RWPE2 (cell line): ENCODE data around the gene NOL11.

Experiments
- ATAC-seq: fragments of 200-7000 bp; cut with Tn5 transposase; 3 replicates; pipeline ENCODE4 v1.9.1; 2021; ENCODE audit warnings: low read depth
- DNase-seq: peaks from one replicate; pipeline ENCODE4 v3.0.0-alpha.2; 2020; ENCODE audit warnings: low spot score
- H3K27ac ChIP-seq: fragments of 450-650 bp; 2 replicates; pipeline ENCODE4 v1.5.1; 2017; ENCODE audit warnings: mild to moderate bottlenecking; ENCODE audit not compliant: poor library complexity, severe bottlenecking
- H3K27me3 ChIP-seq: fragments of 250-450 bp; sonication (Bioruptor Pico); 2 replicates; pipeline ENCODE4 v1.5.1; 2021; ENCODE audit warnings: mild to moderate bottlenecking, moderate library complexity; ENCODE audit not compliant: insufficient read depth, poor library complexity, severe bottlenecking
- H3K36me3 ChIP-seq: fragments of 250-450 bp; sonication (Bioruptor Pico); 2 replicates; pipeline ENCODE4 v1.5.1; 2020; ENCODE audit warnings: low read depth, mild to moderate bottlenecking, moderate library complexity
- H3K4me1 ChIP-seq: fragments of 250-450 bp; sonication (Bioruptor Pico); 2 replicates; pipeline ENCODE4 v1.5.1; 2021; ENCODE audit warnings: mild to moderate bottlenecking, moderate library complexity; ENCODE audit not compliant: insufficient read depth, poor library complexity, severe bottlenecking
- H3K4me3 ChIP-seq: fragments of 250-450 bp; sonication (Bioruptor Pico); 2 replicates; pipeline ENCODE4 v1.5.1; 2021; ENCODE audit warnings: mild to moderate bottlenecking, moderate library complexity; ENCODE audit not compliant: severe bottlenecking
- H3K9me3 ChIP-seq: fragments of 250-450 bp; sonication (Bioruptor Pico); 2 replicates; pipeline ENCODE4 v1.5.1; 2021; ENCODE audit warnings: mild to moderate bottlenecking, moderate library complexity; ENCODE audit not compliant: severe bottlenecking
- CTCF ChIP-seq: fragments of 450-650 bp; IDR thresholded peaks from one replicate; pipeline ENCODE4 v1.5.1; 2017; ENCODE audit warnings: mild to moderate bottlenecking, moderate library complexity; ENCODE audit not compliant: poor library complexity, severe bottlenecking

Gene NOL11

GRCh38 chr17:67707442-67707841, 10.3 kb upstream of the NOL11 start:
- no peaks in the 10 kb centered on the region for H3K27me3 ChIP-seq
- no peaks in the 10 kb centered on the region for H3K9me3 ChIP-seq
- no peak overlapping the region for H3K27ac ChIP-seq
- no peak for TF ChIP-seq CTCF
- DNase-seq (no peak), ATAC-seq (no peak)
- no peaks in the 10 kb centered on the region for H3K4me1 ChIP-seq
- no peak overlapping the region for H3K4me3 ChIP-seq
- H3K36me3 ChIP-seq: no peaks in the 10 kb centered on the region

- Histone ChIP-seq H3K9me3 (no peaks in the 10 kb centered on the region), H3K4me3 (no peak overlapping the region), H3K27ac (no peak overlapping the region), H3K27me3 (no peaks in the 10 kb centered on the region), H3K36me3 (no peaks in the 10 kb centered on the region), H3K4me1 (no peaks in the 10 kb centered on the region)
- TF ChIP-seq CTCF: no peak
- DNase-seq (no peak), ATAC-seq (no peak)
These were observed 9.4 kb upstream of the NOL11 start for GRCh38 chr17:67708378-67708777.

GRCh38 chr17:67711916-67712315, 5.8 kb upstream of the NOL11 start:
- Histone ChIP-seq H3K4me1 (no peaks in the 10 kb centered on the region), H3K4me3 (no peak overlapping the region), H3K27ac (no peak overlapping the region), H3K36me3 (no peaks in the 10 kb centered on the region), H3K9me3 (no peaks in the 10 kb centered on the region), H3K27me3 (no peaks in the 10 kb centered on the region)
- ATAC-seq (no peak), DNase-seq (no peak)
- TF ChIP-seq CTCF: no peak

- H3K4me3 ChIP-seq: no peak overlapping the region
- no peaks in the 10 kb centered on the region for H3K9me3 ChIP-seq
- H3K27ac ChIP-seq: no peak overlapping the region
- no peaks in the 10 kb centered on the region for H3K36me3 ChIP-seq
- DNase-seq (no peak), ATAC-seq (no peak)
- no peaks in the 10 kb centered on the region for H3K4me1 ChIP-seq
- TF ChIP-seq CTCF: no peak
- no peaks in the 10 kb centered on the region for H3K27me3 ChIP-seq
These were observed 5.4 kb upstream of the NOL11 start for GRCh38 chr17:67712375-67712774.

GRCh38 chr17:67713169-67713568, 4.6 kb upstream of the NOL11 start:
- ATAC-seq: no peak
- TF ChIP-seq CTCF: no peak
- Histone ChIP-seq H3K27me3 (no peaks in the 10 kb centered on the region), H3K4me1 (no peaks in the 10 kb centered on the region), H3K9me3 (no peaks in the 10 kb centered on the region), H3K36me3 (no peaks in the 10 kb centered on the region), H3K4me3 (no peak overlapping the region), H3K27ac (no peak overlapping the region)
- DNase-seq: no peak
